HepG2 (cell line): ENCODE data around the gene CD7. TPM values are rescaled to one million over a fixed set of nuclear protein-coding genes. Genes with fewer than 3 reads are reported as not detected.
A peak's percentile ranks its signal among the peaks of the same experiment; 100 is the strongest.

ENCODE experiments used
- CTCF ChIP-seq: sonication (generic); formaldehyde crosslinking; IDR thresholded peaks from 2 replicates; pipeline ENCODE4 v1.5.0; 2020; ENCODE audit warnings: mild to moderate bottlenecking, missing genetic modification reagents, moderate library complexity
- GLI4 ChIP-seq: sonication (generic); formaldehyde crosslinking; IDR thresholded peaks from 2 replicates; pipeline ENCODE4 v1.5.1; 2020; ENCODE audit warnings: missing genetic modification reagents, mild to moderate bottlenecking, moderate library complexity, borderline replicate concordance
- GTF3A ChIP-seq: sonication (generic); formaldehyde crosslinking; conservative IDR thresholded peaks from 2 replicates; pipeline ENCODE4 v1.4.0; 2020; ENCODE audit warnings: mild to moderate bottlenecking, missing genetic modification reagents
- HOXD1 ChIP-seq: sonication (generic); formaldehyde crosslinking; IDR thresholded peaks from 2 replicates; pipeline ENCODE4 v1.5.0; 2020; ENCODE audit warnings: missing genetic modification reagents
- KDM6A ChIP-seq: IDR thresholded peaks from 2 replicates; pipeline ENCODE4 v1.6.1; 2016; ENCODE audit warnings: low read depth
- MEIS2 ChIP-seq: sonication (generic); formaldehyde crosslinking; IDR thresholded peaks from 2 replicates; pipeline ENCODE4 v1.9.0; 2021; ENCODE audit warnings: mild to moderate bottlenecking, missing genetic modification reagents
- MIER3 ChIP-seq: IDR thresholded peaks from 2 replicates; pipeline ENCODE4 v1.6.1; 2016; ENCODE audit warnings: missing compliant biosample characterization, borderline replicate concordance
- NFRKB ChIP-seq: fragments of 450-650 bp; IDR thresholded peaks from 2 replicates; pipeline ENCODE4 v1.6.1; 2017
- NKX3-1 ChIP-seq: sonication (generic); formaldehyde crosslinking; IDR thresholded peaks from 2 replicates; pipeline ENCODE4 v1.5.0; 2020; ENCODE audit warnings: missing genetic modification reagents
- NR2F1 ChIP-seq, 2 experiments: fragments of 450-650 bp in 1 of 2; formaldehyde crosslinking in 1 of 2; IDR thresholded peaks; 2 replicates each; pipeline versions ENCODE4 v1.5.0 to v1.6.1; 2016 to 2020; ENCODE audit warnings: mild to moderate bottlenecking in 1 of 2, missing compliant biosample characterization in 1 of 2, missing genetic modification reagents in 1 of 2, moderate library complexity in 1 of 2
- NR2F2 ChIP-seq: IDR thresholded peaks from 2 replicates; pipeline ENCODE4 v1.6.1; 2012; ENCODE audit warnings: low read depth, inconsistent platforms, borderline replicate concordance
- PAWR ChIP-seq: sonication (generic); formaldehyde crosslinking; IDR thresholded peaks from 2 replicates; pipeline ENCODE4 v1.4.0; 2020; ENCODE audit warnings: missing genetic modification reagents, mild to moderate bottlenecking, borderline replicate concordance
- PHF8 ChIP-seq: sonication (generic); formaldehyde crosslinking; IDR thresholded peaks from 2 replicates; pipeline ENCODE4 v1.5.0; 2020; ENCODE audit warnings: missing genetic modification reagents
- RXRA ChIP-seq: sonication (generic); formaldehyde crosslinking; IDR thresholded peaks from 2 replicates; pipeline ENCODE4 v1.5.1; 2020; ENCODE audit warnings: missing genetic modification reagents
- SCMH1 ChIP-seq: sonication (generic); formaldehyde crosslinking; IDR thresholded peaks from 2 replicates; pipeline ENCODE4 v1.9.0; 2021; ENCODE audit warnings: missing genetic modification reagents, mild to moderate bottlenecking, borderline replicate concordance
- STAG1 ChIP-seq: sonication (generic); formaldehyde crosslinking; IDR thresholded peaks from 2 replicates; pipeline ENCODE4 v1.4.0; 2020; ENCODE audit warnings: missing genetic modification reagents
- THAP11 ChIP-seq: IDR thresholded peaks from 2 replicates; pipeline ENCODE4 v1.6.1; 2016; ENCODE audit warnings: missing biosample characterization, missing genetic modification reagents
- YEATS4 ChIP-seq: sonication (generic); formaldehyde crosslinking; IDR thresholded peaks from 2 replicates; pipeline ENCODE4 v1.4.0; 2020; ENCODE audit warnings: missing genetic modification reagents, borderline replicate concordance
- ZBTB46 ChIP-seq: sonication (generic); formaldehyde crosslinking; IDR thresholded peaks from 2 replicates; pipeline ENCODE4 v1.4.0; 2020; ENCODE audit warnings: mild to moderate bottlenecking, missing genetic modification reagents, borderline replicate concordance
- ZFYVE20 ChIP-seq: sonication (generic); formaldehyde crosslinking; IDR thresholded peaks from 2 replicates; pipeline ENCODE4 v1.8.0; 2023; ENCODE audit warnings: low read depth, mild to moderate bottlenecking, moderate library complexity, missing genetic modification reagents, borderline replicate concordance
- ZNF333 ChIP-seq: sonication (generic); formaldehyde crosslinking; IDR thresholded peaks from 2 replicates; pipeline ENCODE4 v1.4.0; 2020; ENCODE audit warnings: mild to moderate bottlenecking, missing genetic modification reagents, borderline replicate concordance
- ZNF441 ChIP-seq: sonication (generic); formaldehyde crosslinking; IDR thresholded peaks from 2 replicates; pipeline ENCODE4 v1.7.0; 2021; ENCODE audit warnings: missing genetic modification reagents, borderline replicate concordance
- ZNF543 ChIP-seq: sonication (generic); formaldehyde crosslinking; IDR thresholded peaks from 2 replicates; pipeline ENCODE4 v1.4.0; 2020; ENCODE audit warnings: mild to moderate bottlenecking, missing genetic modification reagents
- ZNF569 ChIP-seq: sonication (generic); formaldehyde crosslinking; IDR thresholded peaks from 2 replicates; pipeline ENCODE4 v1.5.0; 2020; ENCODE audit warnings: mild to moderate bottlenecking, missing genetic modification reagents, moderate library complexity, borderline replicate concordance
- ZNF629 ChIP-seq: sonication (generic); formaldehyde crosslinking; conservative IDR thresholded peaks from 2 replicates; pipeline ENCODE4 v1.5.0; 2020; ENCODE audit warnings: missing genetic modification reagents
- ZNF644 ChIP-seq: IDR thresholded peaks from 2 replicates; pipeline ENCODE4 v1.6.1; 2016; ENCODE audit warnings: low read depth
- ZNF776 ChIP-seq: sonication (generic); formaldehyde crosslinking; IDR thresholded peaks from 2 replicates; pipeline ENCODE4 v1.4.0; 2020; ENCODE audit warnings: mild to moderate bottlenecking, missing genetic modification reagents
- ZSCAN12 ChIP-seq: sonication (generic); formaldehyde crosslinking; IDR thresholded peaks from 2 replicates; pipeline ENCODE4 v1.9.0; 2021; ENCODE audit warnings: mild to moderate bottlenecking, missing genetic modification reagents
- polyA plus RNA-seq, 8 experiments: library from polyadenylated mRNA; depleted of rRNA in 3 of 8; stranded (reverse) in 7 of 8; unstranded in 1 of 8; fragments of >200 nt; fragmentation: Illumina TruSeq in 4 of 8; extraction: Trizol in 4 of 8; gene quantifications; 2 replicates each; pipeline versions ENCODE4 v1.2.1 to v1.2.3, GENCODE V29; 2011 to 2016; ENCODE audit warnings: low read depth in 4 of 8, missing spikeins in 1 of 8, mixed read lengths in 1 of 8; ENCODE audit not compliant: insufficient read depth in 1 of 8
- total RNA-seq, 5 experiments: library from RNA; depleted of rRNA; stranded (reverse); fragments of >200 nt; fragmentation: Illumina TruSeq; extraction: Trizol; gene quantifications; 2 replicates each; pipeline ENCODE4 v1.2.3, GENCODE V29; 2016; ENCODE audit warnings: low read depth in 1 of 5
- TF ChIP-seq, protein P1 (sequence below): IDR thresholded peaks from 2 replicates; pipeline ENCODE4 v1.6.1; 2016; ENCODE audit warnings: missing genetic modification reagents, missing compliant biosample characterization

Gene CD7
- total and polyA plus RNA-seq, 2 of the 13 experiments (the other 11 are each of a cell fraction or from before 2014, with no cell fraction given): 67.6 to 76.4 TPM

DNA sequence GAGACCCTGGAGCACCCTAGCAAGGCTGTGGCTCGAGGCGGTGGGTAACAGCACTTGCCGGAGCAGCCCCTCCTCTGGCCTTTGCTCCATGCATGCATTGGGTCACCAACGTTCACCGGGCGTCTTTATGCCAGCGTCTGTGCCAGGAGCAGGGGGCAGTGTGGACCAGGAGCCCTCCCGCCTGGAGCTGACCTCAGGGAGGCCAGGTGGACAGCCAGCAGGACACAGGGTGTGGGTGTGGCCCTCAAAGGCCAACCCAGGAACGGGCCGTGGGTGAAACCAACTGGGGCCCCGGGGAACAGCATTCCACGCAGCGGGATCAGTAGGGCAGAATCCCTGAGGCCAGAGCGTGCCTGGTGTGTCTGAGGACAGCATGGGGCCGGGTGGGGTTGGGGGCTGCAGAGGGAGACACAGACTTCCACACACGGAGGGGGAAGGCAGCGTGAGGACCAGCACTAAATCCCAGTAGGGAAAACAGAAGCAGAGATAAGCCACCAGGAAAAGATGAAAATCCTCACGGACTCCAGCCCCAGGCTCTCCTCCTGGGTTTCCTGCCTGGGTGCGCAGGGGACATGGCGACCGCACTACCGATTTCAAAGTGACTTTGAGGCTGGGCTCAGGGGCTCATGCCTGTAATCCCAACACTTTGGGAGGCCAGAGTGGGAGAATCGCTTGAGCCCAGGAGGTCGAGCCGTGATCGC is 2.9 kb upstream of the CD7 start (continued):
- no peak for TF ChIP-seq ZFYVE20 (CRISPR knock-in tag)
- TF ChIP-seq HOXD1 (CRISPR knock-in tag): no peak
- TF ChIP-seq RXRA (CRISPR knock-in tag): peak; percentile 62
- TF ChIP-seq ZNF441 (CRISPR knock-in tag): 0 out of 2 replicates have a peak, but pooled peaks have one; percentile 14
- 0 out of 2 replicates have a peak, but pooled peaks have one; percentile 29 for TF ChIP-seq STAG1 (CRISPR knock-in tag)
- TF ChIP-seq KDM6A: no peak
- 0 out of 2 replicates have a peak, but pooled peaks have one; percentile 38 for TF ChIP-seq ZNF644 (CRISPR knock-in tag)
- TF ChIP-seq, protein P1, sequence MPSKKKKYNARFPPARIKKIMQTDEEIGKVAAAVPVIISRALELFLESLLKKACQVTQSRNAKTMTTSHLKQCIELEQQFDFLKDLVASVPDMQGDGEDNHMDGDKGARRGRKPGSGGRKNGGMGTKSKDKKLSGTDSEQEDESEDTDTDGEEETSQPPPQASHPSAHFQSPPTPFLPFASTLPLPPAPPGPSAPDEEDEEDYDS: no peak; the same call in 1 of the 2 replicates
- no peak for TF ChIP-seq ZNF543 (CRISPR knock-in tag)
- TF ChIP-seq MIER3 (CRISPR knock-in tag): peak; percentile 44; the same call in 1 of the 2 replicates
- 0 out of 2 replicates have a peak, but pooled peaks have one; percentile 36 for TF ChIP-seq ZNF629
- TF ChIP-seq PAWR (CRISPR knock-in tag): no peak
- 0 out of 2 replicates have a peak, but pooled peaks have one; percentile 52 for TF ChIP-seq GLI4 (CRISPR knock-in tag)
- no peak for TF ChIP-seq SCMH1
- TF ChIP-seq ZNF776: no peak
- no peak for TF ChIP-seq GTF3A (CRISPR knock-in tag)
- TF ChIP-seq PHF8: no peak; the same call in 1 of the 2 replicates
- TF ChIP-seq NR2F2: peak; percentile 42; the same call in 1 of the 2 replicates
- TF ChIP-seq ZNF333 (CRISPR knock-in tag): peak; percentile 29; the same call in 1 of the 2 replicates
- TF ChIP-seq ZSCAN12: no peak
- peak; percentile 54; the same call in 1 of the 2 replicates for TF ChIP-seq YEATS4
- 0 out of 4 replicates have a peak, but pooled peaks of 1 of the 2 experiments have one; percentile 38 for TF ChIP-seq NR2F1 (CRISPR knock-in tag; IDR thresholded peaks at IDR 0.05)
- TF ChIP-seq CTCF (CRISPR knock-in tag): peak; percentile 45
- TF ChIP-seq ZNF569 (CRISPR knock-in tag): no peak
- no peak for TF ChIP-seq NFRKB
- no peak for TF ChIP-seq NKX3-1 (CRISPR knock-in tag)
- TF ChIP-seq MEIS2 (CRISPR knock-in tag): no peak
- no peak; the same call in none of the 2 replicates for TF ChIP-seq THAP11 (CRISPR knock-in tag)
- no peak for TF ChIP-seq ZBTB46 (CRISPR knock-in tag)
